GM21381 (cell line): ENCODE measurements around the gene TMC2.
"Not testable (repeated sequence)": the region's sequence is repeated elsewhere in the genome, so short reads cannot be mapped to it uniquely, and the experiment has no call there.

Experiments used
- ATAC-seq: cut with Tn5 transposase; IDR thresholded peaks from one replicate; pipeline ENCODE4 v1.9.1; 2021; ENCODE audit warnings: mild to moderate bottlenecking, moderate library complexity; ENCODE audit not compliant: unreplicated experiment

Gene TMC2

DNA sequence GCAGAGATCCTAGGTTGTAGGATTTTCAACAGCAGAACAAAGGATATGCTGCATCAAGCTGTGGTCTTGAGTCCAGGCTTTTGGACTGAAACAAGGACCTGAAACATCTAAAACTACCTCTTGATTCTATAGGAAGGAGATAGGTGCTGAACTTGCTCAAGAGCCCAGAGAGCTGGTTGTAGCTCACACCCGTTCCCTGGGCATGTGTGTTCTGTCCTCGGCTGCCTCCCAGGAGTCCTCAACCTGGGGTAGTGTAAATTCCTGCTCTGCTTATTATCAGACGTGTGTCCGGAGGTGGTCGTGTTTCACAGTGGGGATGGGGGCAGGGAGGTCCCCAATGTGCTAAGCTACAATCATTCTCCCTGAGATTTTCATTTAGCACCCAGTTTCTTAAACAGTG, 120.9 kb downstream of the TMC2 start:
- ATAC-seq = no peak

DNA sequence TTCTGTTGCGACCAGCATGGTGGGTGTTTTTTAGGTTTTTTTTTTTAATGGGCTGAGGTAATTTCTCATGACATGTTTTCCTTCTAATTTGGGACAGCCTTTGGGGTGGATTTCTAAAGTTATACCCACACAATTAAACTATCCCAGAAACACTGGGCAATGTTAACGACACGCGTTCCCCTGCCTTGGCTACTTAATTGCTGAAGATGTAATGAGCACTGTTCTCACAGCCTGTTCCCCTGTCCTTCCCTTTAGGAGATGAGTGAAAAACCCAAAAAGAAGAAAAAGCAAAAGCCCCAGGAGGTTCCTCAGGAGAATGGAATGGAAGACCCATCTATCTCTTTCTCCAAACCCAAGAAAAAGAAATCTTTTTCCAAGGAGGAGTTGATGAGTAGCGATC, 121.3 kb downstream of the TMC2 start:
- no peak for ATAC-seq

DNA sequence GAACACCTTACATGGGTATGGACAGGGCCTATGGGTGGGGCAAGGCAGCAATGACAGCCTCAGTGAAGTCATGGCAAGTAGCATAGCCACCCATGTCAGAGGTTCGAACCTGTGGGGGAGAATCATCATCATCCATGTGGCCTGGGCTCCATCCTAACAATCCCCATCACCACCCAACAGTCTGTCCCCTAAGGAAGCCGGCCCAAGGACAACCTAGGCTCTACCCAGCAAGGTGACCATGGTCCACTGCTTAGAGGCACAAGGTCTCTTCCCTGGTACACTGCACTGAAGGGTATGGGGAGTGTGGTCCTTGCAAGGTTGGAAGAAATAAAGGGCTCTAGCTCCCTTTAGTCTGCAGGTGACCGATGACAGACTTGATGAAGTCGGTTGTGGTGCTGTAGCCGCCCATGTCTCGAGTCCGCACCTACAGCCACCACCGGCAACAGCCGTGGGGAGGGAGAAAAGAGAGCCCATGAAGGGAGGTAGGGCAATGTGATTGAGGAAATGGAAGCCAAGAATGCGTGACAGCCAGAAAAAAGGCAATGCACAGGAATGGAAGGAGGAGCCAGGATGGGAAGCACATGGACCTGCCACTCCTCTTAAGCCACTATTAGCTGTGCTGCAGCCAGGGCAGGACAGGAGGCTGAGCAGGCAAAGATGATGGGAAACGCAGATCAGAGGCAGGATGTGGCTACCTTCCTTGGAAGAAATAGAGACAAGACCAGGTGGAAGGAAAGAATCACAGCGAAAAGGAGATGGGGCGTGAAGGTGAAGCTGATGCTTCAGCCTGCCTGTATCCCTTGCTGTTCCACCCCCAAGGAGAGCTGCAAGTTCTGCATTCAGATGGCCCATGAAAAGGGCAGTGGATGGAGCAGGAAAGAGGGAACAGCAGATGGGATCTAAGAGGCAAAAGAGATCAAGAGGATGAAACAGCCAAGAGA, 122.3 kb downstream of the TMC2 start:
- ATAC-seq = no peak

DNA sequence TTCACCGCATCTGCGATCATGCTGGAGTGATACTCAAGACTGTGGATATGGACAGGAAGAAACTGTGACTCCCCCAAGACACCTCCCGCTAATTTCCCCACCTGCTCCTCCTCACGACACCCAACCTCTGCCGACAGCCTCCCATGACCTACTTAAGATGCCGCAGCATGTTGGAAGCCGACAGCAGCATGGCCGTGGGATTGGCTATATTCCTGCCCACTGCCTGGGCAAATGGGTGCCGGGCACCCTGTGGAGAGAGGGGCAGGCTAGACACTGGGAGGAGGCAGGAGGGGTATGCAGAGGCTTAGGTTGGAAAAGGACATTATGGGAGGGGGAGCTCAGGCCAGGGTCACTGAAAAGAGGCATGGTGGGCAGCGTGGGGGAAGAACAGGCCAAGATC, 123.2 kb downstream of the TMC2 start:
- ATAC-seq = no peak

DNA sequence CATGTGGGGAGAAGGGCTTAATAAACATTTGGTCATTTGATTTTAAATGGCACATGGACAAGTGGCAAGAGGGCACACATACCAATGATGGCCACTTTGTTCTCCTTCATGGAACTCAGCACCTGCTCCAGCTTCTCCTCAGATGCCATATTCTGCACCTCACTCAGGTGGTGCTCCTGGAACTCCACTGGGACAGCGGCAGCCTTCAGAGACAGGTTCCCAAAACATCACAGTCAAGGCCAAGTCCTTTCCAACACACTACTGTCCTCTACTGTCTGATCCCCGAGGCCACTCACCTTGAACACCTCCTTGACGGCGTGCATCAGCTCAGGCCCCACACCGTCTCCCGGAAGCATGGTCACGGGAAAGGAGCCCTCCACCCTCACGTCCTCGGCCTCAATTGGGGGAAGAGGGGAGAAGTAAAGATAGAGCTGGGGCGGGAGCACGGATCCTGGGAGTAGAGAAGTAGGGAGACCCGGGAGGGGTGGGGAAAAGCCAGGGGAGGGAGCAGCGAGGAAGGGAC, 127.1 kb downstream of the TMC2 start:
- no peak for ATAC-seq

DNA sequence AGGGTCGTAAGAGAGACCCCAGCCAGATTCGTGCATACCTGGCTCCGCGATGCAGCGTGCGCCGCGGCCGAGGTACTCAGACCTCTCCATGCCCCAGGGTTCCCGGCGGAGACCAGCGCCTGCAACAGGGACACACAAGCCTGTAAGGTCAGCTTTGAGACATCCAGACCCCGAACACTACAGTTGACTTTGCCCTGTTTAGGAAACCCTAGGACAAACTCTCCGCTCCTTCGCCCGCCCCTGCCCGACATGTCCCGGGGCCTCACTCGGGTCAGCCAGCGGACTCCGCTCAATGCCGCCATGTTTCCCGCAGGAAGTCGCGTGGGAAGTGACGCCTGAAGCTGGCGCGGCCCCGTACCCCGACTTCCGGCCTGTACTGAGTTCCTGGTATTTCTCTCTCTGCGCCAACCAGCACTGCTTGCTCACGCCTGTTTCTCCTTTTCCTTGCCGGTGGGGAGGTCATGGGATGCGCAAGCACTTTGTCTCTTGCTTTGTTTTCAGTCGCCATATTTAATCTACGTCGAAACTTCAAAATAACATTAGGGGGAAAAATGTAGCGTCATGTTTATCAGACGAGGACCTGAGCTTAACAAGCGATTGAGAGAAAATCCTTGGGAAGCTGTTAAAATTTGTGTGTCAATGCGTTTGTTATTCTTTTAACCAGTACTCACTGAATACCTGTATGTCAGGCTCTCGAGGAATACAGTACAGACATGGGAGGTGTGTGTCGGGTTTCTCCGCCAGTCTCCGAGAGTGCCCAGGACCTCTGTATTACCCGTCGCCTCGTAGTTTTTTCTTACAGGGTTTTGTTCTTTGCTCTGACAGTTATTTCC, 127.7 kb downstream of the TMC2 start, which contains the start of gene IDH3B:
Gene IDH3B (minus strand): TSS at position 330 of the 833 bp plus-strand sequence. CDS start 28 bp downstream, at position 302.
- ATAC-seq = peak; percentile 87

DNA sequence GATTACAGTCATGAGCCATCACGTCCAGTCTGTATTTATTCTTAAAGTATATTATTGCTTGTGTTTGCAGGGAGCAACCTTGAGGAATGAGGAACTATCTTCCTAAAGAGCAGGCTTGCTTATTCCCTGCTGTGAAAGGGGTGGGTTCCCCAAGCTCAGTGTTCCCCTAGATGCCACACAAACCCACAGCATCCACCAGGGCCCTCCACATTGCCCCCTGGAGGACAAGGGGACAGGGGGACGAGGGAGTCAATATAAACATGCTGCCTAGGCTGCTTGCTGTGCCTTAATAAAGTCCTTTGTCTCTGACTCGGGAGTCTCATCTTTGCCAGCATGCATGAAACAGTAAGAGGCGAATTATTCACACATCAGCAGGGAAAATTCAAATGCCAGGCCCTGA, 135.6 kb downstream of the TMC2 start:
- no peak for ATAC-seq

DNA sequence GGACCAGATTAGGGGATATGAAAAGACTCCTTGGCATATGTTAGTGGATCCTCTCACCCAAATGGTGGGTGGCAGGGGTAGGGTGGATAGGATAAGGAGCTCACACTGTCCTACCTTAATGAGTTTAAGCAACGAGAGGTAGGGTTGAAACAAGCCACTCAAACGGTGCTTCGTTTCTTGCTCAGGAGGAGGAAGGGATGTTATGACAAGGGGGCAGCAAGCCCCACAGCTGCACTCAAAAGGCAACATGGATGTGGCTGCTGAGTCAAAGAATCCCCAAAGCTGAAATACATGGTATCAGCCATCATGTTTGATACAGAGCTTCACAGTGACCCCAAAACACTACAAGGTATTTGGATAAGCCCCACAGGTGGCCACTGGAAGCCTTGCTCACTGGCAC, 136.1 kb downstream of the TMC2 start:
- ATAC-seq = no peak

DNA sequence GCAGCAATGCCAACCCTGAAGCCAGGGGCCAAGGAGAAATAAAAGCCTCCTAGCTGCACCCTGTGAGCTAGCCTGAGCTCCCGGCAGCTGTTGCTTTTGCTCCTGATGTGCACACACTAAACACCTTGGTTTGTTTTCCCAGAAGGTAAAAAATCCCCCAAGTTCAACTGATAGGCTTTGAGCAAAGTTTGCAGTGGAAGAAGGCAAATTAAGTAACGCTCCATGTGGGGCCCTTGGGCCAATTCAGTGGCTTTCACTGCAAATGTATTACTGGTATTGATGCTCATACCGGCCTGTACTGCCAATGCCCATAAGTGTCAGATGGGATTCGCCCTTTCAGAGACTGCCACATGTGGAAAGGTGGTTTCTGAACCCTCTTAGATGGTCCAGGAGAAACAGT, 137.1 kb downstream of the TMC2 start:
- no peak for ATAC-seq

DNA sequence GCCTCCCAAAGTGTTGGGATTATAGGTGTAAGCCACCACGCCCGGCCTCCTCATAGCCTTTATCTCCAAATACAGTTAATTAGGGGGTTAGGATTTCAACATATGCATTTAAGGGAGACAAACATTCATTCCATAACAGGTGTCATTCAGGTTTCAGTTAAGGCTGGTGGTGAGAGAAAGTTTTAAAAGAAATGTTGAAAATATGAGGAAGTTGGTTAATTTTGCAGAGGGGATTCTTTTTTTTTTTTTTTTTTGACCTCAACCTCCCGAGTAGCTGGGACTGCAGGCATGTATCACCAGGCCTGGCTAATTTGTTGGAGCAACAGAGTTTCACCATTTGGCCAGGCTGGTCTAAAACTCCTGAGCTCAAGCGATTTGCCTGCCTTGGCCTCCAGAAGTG, 143.7 kb downstream of the TMC2 start:
- no peak for ATAC-seq

DNA sequence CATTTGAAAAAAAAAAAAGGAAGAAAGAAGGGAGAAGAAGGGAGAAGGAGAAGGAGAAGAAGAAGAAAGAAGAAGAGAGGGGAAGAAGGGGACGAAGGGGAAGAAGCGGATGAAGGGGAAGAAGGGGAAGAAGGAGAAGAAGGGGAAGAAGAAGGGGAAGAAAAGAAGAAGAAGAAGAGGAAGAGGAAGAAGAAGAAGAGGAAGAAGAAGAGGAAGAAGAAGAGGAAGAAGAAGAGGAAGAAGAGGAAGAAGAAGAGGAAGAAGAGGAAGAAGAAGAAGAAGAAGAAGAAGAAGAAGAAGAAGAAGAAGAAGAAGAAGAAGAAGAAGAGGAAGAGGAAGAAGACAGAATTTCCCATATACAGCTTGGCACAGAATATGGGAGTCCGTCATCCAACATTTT, 145.7 kb downstream of the TMC2 start:
- ATAC-seq = not testable (repeated sequence)

DNA sequence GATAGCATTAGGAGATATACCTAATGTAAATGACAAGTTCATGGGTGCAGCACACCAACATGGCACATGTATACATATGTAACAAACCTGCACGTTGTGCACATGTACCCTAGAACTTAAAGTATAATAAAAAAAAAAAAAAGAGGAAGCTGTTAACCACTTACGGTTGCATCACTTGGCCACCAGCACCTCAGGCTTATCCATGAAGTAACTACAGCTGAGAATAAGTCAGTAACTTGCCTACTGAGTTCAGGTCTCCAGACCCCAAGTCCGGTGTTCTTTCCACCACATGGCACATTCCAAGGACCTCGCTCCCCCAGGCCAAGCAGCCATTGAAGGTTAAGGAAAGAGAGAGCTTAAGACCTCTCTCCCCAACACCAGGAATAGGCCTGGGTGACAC, 148.4 kb downstream of the TMC2 start:
- not testable (repeated sequence) for ATAC-seq

DNA sequence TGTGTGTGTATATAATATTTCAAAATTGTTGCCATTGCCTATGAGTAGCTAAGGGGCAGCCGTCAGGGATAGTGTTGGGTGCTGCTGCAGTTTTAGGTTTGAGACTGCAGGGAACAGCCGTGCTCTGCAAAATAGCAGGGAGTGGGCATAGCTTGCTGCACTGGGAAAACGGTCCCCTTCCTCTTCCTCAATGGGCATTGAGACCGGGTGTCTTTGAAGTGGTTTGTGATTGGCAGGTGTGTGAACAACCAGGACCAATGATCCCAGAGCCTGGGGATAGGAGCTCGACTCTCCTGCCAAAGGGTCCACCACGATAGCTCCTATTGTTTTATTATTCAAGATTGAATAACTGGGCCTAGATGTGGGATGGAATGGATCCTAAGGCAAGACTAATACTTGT, 151.1 kb downstream of the TMC2 start:
- no peak for ATAC-seq

DNA sequence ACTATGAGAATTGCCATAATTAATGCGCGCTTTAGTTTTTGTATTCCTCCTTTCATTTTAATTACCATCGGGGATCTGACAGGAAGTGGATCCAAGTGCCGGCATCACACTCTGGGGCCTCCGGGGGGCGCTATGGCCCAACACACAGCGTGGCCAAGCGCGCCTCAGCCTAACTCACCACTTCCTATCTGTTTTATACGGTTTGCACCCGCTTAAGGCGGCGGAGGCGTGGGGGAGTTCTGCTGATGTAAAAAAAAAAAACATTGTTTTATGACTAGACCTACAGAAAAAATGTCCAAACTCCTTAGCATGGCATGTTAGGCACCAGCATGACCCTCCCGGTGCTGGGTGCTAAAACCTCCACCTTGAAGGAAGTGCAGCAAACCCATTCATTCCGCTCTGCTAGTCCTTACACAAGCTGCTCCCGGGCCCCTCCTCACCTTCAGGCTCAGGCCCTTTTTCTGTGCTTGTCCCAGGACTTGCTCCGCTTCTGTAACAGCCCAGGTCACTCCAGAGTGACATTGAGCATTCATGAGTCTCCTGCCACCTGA, 151.7 kb downstream of the TMC2 start:
- ATAC-seq = no peak

DNA sequence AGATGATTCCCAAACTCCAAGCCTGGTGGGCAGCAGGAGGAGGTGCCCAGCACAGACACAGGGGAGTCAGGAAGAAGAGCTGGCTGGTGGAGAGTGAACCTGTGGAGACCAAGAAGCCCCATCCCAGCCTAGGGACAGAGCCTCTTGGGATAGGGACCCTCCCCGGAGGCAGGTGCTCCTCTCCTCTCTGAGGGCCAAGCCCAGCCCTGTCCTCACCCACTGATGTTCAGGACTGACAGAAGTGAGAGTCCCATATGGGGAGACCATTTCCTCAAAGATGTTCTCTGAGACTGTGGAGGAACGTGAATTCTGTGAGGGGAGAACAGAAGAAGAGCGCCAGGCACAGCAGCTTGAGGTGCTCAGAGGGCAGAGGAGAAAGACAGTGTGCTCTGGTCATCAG, 153.8 kb downstream of the TMC2 start:
- ATAC-seq = no peak

DNA sequence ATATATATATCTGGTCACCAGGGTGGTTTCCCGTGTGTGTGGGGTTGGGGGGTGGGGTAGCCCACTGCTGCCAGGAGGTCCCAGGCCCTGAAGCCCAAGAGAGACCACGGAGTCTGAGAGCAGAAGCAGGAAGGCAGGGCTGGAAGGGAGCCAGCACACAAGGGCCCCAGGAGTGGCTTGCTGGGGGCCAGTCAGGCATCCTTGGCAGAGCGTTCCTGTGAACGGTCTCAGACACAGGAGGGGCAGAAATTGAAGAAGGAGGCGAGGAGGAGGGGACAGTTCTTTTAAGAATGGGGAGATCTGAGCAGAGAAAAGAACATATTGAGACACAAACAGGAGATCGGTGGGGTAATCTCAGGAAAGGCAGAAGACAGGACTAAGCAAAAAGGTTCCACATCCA, 154.3 kb downstream of the TMC2 start:
- no peak for ATAC-seq

DNA sequence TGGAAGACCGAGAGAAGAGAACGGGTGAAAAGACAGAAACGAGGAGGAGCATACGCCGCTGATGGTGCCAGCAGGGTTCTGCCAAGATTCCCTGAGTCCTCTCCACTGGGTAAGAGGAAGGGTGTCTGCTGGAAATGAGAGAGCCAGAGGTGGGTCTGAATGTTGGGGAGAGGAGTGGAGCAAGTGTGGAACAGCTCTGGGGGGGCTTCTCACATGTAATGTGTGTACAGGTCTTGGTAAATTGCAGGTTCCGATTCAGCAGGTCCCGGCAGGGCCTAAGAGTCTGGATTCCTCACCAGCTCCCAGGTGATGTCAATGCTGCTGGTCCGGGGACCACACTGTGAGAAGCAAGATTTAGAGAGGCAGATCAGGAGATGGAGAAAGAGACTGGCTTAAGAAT, 154.8 kb downstream of the TMC2 start:
- no peak for ATAC-seq
